PC-9 (cell line): ENCODE data around the gene ITPKB.

Experiments
- CTCF ChIP-seq: fragments of 200-600 bp; sonication (generic); conservative IDR thresholded peaks from 2 replicates; pipeline ENCODE4 v1.6.1; 2017; ENCODE audit warnings: mixed run types, antibody characterized with exemption, mild to moderate bottlenecking, moderate library complexity
- EZH2 ChIP-seq: fragments of 200-600 bp; sonication (generic); IDR thresholded peaks from 2 replicates; pipeline ENCODE4 v1.8.0; 2017; ENCODE audit warnings: antibody characterized with exemption, low read depth

DNA sequence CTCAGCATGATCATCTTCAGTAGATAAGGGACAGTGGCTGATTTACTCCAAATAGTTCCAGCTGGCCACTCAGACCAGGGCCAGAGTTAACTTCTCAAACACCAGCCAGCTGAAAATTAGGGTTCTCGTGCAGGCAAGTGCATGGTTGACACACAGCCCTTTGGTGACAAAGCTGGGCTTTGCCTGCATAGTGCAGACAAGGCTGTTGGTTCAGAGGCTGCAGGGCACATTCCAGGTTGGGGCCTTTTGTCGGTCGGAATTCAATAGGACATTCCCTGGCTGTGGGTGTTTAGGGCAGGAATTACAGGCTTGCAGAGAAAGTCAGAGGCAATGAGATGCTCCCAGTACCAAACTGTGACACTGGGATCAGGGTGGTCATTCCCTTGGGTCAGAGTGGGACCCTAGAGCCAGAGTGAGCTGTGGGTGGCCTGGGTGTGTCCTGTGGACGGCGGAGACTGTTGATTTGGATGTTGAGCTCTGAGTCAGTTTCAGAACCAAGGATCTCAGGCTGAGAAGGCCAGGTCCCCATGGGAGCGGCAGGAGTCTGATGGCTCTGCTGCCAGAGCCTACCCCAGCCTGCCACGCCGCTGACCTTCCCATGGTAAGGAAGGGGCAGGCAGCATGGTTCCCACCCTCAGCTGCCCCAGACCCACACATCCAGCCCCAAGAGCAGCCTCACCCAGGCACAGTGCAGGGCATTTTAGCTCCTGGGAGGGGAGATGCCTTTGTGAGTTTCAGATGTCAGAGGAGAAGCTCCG lies 134.3 kb downstream of the ITPKB start:
- no peak for TF ChIP-seq CTCF
- TF ChIP-seq EZH2: no peak
